Pulmonary artery endothelial cell (primary cell): ENCODE results near the gene ITLN1. TPM values are rescaled to one million over a fixed set of nuclear protein-coding genes. Genes with fewer than 3 reads are reported as not detected.
"Not testable (repeated sequence)": the region's sequence is repeated elsewhere in the genome, so short reads cannot be mapped to it uniquely, and the experiment has no call there.

Experiments
- DNase-seq: peaks from one replicate; pipeline ENCODE4 v3.0.0-alpha.2; 2011; ENCODE audit warnings: low read depth, low spot score
- total RNA-seq: library from RNA; depleted of rRNA; stranded (reverse); fragments of >200 nt; gene quantifications from 2 replicates; pipeline ENCODE4 v1.2.3, GENCODE V29; 2014

The ITLN1 gene
- total RNA-seq, 1 donor from 2014 or later = not detected

GRCh38 chr1:160883581-160884513, 1.1 kb downstream of the ITLN1 start:
- no peak for DNase-seq

- no peak for DNase-seq
These were observed 2.4 kb downstream of the ITLN1 start for GRCh38 chr1:160882582-160882981.

DNA sequence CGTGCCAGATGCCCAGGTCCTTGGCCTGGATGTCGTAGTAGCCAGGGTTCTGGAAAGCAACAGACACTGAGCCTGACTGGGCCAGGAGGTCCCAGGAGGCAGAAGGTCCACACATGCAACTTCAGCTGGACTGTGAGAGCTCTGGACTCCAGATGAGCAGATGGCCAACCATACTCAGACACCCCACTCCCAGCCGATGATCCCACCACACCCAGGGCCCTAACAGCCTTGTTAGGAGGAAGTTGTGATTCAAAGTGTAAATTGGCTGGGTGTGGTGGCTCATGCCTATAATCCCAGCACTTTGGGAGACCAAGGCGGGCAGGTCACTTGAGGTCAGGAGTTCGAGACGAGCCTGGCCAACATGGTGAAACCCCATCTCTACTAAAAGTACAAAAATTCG, 3.7 kb downstream of the ITLN1 start:
- not testable (repeated sequence) for DNase-seq

DNA sequence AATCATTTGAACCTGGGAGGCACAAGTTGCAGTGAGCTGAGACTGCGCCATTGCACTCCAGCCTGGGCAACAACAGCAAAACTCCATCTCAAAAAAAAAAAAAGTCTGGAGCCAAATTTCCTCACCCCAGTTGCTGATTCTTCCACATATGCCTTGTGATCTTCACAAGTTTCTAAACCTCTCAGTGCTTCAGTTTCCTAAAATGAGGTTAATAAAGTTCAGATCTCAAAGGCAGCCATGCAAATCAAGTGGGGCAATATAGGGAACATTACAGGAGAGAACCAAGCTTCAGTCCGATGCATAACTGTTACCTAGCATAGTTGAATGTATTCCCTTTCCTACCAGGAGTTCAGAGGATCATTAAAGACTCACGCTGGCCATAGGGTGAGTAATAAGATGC, 4.8 kb downstream of the ITLN1 start:
- no peak for DNase-seq

- no peak for DNase-seq
These were observed 5.9 kb downstream of the ITLN1 start for GRCh38 chr1:160879056-160879455.

- DNase-seq = no peak
These were observed 7.8 kb downstream of the ITLN1 start for GRCh38 chr1:160877221-160877620.

DNA sequence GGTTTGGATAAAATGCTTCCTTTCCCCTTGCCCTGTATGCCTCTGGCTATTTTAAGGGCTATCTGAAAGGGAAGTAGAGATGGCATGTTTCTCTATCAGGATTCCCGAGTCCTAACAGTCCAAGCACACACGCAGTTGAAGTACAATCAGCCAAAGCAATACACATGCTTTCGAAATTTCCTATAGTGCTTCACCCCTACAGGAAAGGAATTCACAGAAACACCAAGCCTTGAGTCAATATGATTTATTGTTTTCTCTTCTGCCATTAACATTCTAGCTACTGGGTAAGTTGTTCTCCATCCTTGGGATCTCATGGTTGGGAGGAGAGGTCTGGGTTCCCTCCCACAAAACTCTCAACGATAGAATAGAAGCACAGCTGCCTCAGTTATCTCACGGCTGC, 8.7 kb downstream of the ITLN1 start:
- DNase-seq = no peak

- not testable (repeated sequence) for DNase-seq
These were observed 9.4 kb downstream of the ITLN1 start for GRCh38 chr1:160875591-160875990.

DNA sequence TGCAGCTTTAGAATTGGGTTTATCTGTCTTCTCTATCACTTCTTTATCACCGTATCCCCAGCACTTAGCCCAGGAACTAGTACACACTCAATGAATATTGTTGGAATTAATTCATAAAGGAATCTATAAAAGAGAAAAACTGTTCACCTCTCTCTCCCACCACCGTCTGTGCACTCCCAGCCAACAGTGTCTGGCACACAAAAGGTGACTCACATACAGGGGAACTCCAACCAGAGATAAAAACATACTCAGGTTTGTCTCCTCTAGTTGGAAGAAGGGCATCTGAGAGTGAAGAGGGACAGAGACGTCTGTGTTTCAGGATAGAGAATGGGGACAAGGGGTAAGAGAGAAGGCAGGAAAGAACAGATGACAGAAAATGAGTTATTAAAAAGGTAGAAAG, 10.0 kb downstream of the ITLN1 start:
- DNase-seq = no peak

- DNase-seq = no peak
These were observed 16.8 kb downstream of the ITLN1 start for GRCh38 chr1:160868141-160868540.

DNA sequence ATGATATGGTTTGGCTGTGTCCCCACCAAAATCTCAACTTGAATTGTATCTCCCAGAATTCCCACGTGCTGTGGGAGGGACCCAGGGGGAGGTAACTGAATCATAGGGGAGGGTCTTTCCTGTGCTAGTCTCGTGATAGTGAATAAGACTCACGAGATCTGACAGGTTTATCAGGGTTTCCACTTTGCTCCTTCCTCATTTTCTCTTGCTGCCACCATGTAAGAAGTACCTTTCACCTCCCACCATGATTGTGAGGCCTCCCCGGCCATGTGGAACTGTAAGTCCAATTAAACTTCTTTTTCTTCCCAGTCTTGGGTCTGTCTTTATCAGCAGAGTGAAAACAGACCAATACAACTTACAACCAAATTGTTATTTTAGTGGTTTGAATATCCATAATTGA, 17.3 kb downstream of the ITLN1 start:
- DNase-seq = not testable (repeated sequence)

- DNase-seq = no peak
These were observed 18.2 kb downstream of the ITLN1 start for GRCh38 chr1:160866695-160867260.

DNA sequence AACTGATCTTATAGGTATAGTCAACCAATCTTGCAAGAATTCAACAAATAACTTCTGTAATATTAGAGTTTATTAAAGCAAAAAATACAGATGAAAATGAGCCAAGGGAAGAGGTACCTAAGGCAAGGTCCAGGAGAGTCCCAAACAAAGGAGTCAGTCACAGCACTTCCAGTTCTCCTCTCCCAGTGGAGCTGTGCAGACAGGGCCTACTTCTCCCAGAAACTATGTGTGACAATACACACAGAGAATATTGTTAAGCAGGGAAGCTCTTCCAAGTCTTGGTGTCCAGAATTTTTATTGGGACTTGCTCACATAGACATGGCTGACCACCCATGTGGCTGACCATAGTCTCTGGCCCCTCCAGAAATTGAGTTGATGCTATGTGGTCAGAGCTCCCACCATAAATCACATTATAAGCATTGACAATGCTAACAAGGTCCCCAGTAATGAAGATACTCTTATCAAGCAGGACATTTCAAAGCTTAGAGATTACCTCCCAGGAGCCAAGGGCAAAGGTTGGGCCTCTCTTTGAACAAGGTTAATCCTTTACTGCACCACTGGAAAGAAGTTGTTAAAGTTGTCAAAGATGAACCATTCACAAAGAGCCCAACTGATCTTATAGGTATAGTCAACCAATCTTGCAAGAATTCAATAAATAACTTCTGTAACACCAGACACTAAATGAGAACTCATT, 18.8 kb downstream of the ITLN1 start:
- no peak for DNase-seq

DNA sequence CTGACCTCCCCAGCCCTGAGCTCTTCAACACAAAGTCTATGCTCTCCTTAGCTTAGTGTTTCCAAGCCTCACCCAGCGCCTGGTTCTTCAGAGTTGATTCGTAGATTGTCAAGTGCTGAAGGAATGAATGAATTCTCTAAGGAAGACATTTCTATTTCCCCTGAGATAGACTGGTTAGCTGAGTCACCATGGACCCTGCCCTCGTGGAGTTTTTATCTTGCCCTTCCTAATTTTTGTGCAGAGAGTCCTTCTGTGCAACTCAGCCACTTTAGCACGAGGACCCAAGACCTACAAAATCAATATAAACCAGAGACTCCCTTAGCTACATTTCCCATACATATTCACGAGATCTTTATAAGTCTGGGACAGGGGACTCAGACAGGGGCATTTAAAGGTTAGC, 19.6 kb downstream of the ITLN1 start:
- no peak for DNase-seq

- no peak for DNase-seq
These were observed 20.8 kb downstream of the ITLN1 start for GRCh38 chr1:160864173-160864572.

GRCh38 chr1:160863774-160864131, 21.2 kb downstream of the ITLN1 start:
- DNase-seq = no peak

- DNase-seq = no peak
These were observed 21.8 kb downstream of the ITLN1 start for GRCh38 chr1:160863061-160863773.

DNA sequence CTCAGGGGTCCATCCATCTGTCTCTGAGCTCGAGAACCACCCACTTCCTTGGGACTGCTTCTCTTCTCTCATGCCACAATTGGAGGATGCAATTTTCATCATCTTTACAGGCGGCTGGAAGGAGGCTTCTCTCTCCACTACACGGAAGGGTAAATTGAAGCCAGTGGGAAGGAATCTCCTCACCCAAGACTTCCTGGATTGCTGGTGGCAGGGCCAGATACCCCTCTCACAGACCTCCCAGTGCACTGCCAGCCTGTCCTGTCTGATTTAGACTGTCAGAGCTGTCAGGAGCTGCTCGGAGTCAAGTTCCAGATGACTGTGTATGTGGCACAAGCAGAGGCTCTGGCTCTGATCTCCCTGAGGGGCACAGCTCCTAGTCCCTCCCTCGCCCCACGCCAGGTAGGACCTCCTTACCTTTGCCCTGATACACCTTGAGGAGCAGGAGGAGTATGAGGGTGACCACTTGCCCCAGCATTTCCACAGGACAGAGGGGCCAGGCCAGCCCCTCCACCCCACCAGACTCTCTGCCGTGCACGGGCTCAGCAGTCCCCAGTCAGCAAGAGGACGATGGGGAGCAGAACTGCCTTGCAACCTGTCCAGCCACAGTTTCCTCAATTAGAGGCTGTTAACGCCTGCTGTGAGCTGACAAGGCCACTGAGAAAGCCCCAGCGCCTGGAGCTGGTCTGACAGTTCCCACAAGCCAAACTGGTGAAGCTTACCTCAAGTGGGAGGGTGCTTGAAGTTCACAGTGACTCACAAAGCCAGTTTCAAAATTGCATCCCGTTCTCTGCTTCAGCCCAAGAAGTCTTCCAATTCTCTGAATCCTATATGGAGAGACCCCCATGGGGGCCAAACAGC, 22.5 kb downstream of the ITLN1 start, which contains the start of gene CD244:
TSS of gene CD244 (minus strand) at position 685 of the 858 bp plus-strand sequence. CDS start at position 475, 210 bp downstream.
- no peak for DNase-seq

DNA sequence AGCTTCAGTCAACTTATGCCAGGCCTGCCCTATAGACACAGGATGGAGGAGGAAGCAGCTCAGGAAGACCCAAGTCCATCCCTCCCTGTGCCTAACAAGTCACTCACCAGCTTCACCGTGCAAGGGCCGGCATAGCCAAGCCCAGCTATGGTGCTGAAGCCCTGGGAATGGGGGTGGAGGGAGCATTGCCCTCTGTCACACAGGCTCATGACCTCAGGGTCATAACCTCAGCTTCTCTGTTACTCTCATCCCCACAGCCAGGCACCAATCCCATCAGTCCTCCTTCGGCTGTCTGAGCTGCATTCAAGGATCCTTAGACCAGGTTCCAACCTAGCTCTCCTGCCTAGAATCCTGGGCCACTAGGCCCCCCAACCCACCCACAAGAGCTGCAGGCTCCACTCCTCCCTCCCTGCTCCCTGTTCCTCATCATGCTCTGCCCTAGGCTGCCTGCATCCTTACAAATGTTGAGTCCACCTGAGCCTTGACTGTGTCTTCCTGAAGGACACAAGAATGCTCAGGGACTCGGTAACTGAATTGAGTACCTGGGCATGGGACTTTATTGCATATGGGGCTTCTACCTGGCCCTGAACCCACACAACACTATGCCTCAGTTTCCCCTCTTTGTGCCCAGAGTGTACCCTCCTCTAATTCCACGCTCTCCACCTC, 24.0 kb downstream of the ITLN1 start:
- no peak for DNase-seq

DNA sequence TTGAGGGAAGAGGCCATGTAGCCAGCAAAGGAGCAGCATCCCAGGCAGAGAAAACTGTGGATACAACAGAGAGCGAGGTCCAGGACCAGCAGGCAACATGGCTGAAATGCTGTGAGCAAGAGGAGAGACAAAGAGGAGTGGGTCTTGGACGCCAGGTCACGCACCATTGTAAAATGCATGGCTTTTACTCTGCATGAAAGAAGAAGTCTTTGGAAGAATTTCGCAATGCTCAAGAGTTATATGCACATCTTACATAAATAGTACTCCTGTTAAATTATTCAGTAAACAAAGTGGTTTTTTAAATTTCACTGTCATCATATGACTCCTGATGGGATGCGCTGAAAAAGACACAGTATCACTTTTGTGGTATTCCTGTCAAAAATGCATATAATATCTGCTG, 25.8 kb downstream of the ITLN1 start:
- DNase-seq = no peak
